Measurements from ENCODE around the gene DLG4. TPM values are rescaled to one million over a fixed set of nuclear protein-coding genes. Genes with fewer than 3 reads are reported as not detected.

The DLG4 gene
- total RNA-seq, 2 experiments from 2014 or later: 10.2 to 11.0 TPM

DNA sequence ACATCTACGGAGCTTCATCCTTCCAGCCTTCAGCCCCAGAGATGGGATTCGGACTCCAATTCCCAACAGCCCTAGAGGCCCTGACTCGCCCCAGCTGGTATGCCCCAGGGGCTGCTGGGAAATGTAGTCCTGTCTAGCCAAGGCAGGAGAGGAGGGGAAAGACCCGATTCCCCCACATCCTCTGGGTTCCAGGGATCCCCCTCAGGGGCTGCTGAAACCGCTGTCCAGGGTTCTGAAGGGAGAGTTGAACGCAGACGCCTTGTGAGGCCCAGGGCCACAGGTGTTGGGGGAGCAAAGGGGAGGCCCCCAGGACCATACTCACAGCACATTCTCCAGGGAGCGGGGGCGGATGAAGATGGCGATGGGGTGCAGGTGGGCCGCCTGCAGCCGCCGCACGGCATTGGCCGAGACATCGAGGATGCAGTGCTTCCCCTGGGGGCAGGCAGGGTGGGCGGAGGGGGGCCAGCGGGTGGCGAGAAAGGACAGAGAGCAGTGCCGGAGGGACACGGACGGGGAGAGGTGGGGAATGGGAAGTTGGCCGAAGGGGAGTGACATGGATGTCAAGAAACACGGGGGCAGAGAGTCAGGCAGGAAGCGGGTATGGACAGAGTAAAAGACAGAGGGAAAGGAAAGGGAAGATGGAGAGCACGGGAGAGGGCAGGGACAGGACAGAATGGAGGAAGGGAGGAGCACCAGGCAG lies 27.9 kb downstream of the DLG4 start:
- intact Hi-C loops (cut with DNase I, micrococcal nuclease): no loop called here
- CTCF ChIA-PET: interaction anchor here (1.4 kb wide), 1 partner anchor 8 kb away, joined by 3 read pairs; no protein-coding TSS in a partner anchor
- H3K27me3 ChIP-seq (ENCODE audit: control insufficient read depth in 1 of 2, insufficient read depth in 2 of 2, low read length in 2 of 2): no peaks in the 10 kb centered on the region
- no peak overlapping the region for H3K4me3 Mint-ChIP-seq
- peaks cover 3% of the 10 kb centered on the region for H3K4me1 ChIP-seq (ENCODE audit: insufficient read depth, low read length)
- H3K9me3 ChIP-seq (ENCODE audit: control insufficient read depth in 1 of 2, insufficient read depth in 1 of 2, low read length in 2 of 2): no peaks in the 10 kb centered on the region
- POLR2A ChIA-PET: no interaction called here
- no peak overlapping the region for H3K27ac ChIP-seq (ENCODE audit: low read depth in 1 of 2, low read length in 2 of 2)
- H3K4me3 ChIP-seq (ENCODE audit: low read length): no peak overlapping the region
- TF ChIP-seq, protein P1, sequence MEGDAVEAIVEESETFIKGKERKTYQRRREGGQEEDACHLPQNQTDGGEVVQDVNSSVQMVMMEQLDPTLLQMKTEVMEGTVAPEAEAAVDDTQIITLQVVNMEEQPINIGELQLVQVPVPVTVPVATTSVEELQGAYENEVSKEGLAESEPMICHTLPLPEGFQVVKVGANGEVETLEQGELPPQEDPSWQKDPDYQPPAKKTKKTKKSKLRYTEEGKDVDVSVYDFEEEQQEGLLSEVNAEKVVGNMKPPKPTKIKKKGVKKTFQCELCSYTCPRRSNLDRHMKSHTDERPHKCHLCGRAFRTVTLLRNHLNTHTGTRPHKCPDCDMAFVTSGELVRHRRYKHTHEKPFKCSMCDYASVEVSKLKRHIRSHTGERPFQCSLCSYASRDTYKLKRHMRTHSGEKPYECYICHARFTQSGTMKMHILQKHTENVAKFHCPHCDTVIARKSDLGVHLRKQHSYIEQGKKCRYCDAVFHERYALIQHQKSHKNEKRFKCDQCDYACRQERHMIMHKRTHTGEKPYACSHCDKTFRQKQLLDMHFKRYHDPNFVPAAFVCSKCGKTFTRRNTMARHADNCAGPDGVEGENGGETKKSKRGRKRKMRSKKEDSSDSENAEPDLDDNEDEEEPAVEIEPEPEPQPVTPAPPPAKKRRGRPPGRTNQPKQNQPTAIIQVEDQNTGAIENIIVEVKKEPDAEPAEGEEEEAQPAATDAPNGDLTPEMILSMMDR (IDR thresholded peaks at IDR 0.05): no peak
- no peaks in the 10 kb centered on the region for H3K9me3 Mint-ChIP-seq
- H3K27ac Mint-ChIP-seq: no peak overlapping the region
- ATAC-seq (ENCODE audit: poor library complexity): peak; percentile 57
- peak in 4 of 14 experiments; percentile 20 to 57 (median 28) for DNase-seq
- no peaks in the 10 kb centered on the region for H3K4me1 Mint-ChIP-seq (ENCODE audit: low read depth)
- H3K36me3 ChIP-seq (ENCODE audit: insufficient read depth, low read length): peaks cover 3% of the 10 kb centered on the region
- H3K27me3 Mint-ChIP-seq: no peaks in the 10 kb centered on the region
- peaks cover 7% of the 10 kb centered on the region for H3K36me3 Mint-ChIP-seq (ENCODE audit: low read depth)

DNA sequence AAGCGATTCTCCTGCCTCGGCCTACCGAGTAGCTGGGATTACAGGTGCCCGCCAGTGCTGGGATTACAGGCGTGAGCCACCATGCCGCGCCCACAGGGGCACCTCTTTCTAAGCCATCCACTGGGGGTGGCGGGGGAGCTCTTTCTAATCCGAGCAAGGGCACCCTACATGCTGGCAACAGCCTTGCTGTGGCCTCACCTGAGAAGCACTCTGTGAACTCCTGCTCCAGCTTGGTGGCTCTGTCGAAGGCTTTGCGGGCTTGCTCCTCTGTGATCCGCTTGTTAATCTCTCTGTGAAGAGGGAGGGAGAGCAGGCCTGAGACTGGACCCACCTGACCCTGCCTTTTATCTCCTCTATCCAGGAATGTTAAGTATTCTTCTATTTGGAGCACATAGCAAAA lies 28.6 kb downstream of the DLG4 start:
- POLR2A ChIA-PET: no interaction called here
- Histone ChIP-seq H3K9me3 (ENCODE audit: control insufficient read depth in 1 of 2, insufficient read depth in 1 of 2, low read length in 2 of 2) (no peaks in the 10 kb centered on the region), H3K4me1 (ENCODE audit: insufficient read depth, low read length) (peaks cover 3% of the 10 kb centered on the region), H3K4me3 (ENCODE audit: low read length) (no peak overlapping the region), H3K27me3 (ENCODE audit: control insufficient read depth in 1 of 2, insufficient read depth in 2 of 2, low read length in 2 of 2) (no peaks in the 10 kb centered on the region), H3K27ac (ENCODE audit: low read depth in 1 of 2, low read length in 2 of 2) (no peak overlapping the region), H3K36me3 (ENCODE audit: insufficient read depth, low read length) (peaks cover 3% of the 10 kb centered on the region)
- H3K4me1 Mint-ChIP-seq (ENCODE audit: low read depth): no peaks in the 10 kb centered on the region
- H3K27me3 Mint-ChIP-seq: no peaks in the 10 kb centered on the region
- peaks cover 7% of the 10 kb centered on the region for H3K36me3 Mint-ChIP-seq (ENCODE audit: low read depth)
- ATAC-seq (ENCODE audit: poor library complexity): no peak
- TF ChIP-seq, protein P1 (IDR thresholded peaks at IDR 0.05): no peak
- intact Hi-C loops (cut with DNase I, micrococcal nuclease): no loop called here
- no peak overlapping the region for H3K4me3 Mint-ChIP-seq
- CTCF ChIA-PET: interaction anchor here (1.4 kb wide), 1 partner anchor 9 kb away, joined by 3 read pairs; no protein-coding TSS in a partner anchor
- DNase-seq: no peak
- H3K9me3 Mint-ChIP-seq: no peaks in the 10 kb centered on the region
- H3K27ac Mint-ChIP-seq: no peak overlapping the region

DNA sequence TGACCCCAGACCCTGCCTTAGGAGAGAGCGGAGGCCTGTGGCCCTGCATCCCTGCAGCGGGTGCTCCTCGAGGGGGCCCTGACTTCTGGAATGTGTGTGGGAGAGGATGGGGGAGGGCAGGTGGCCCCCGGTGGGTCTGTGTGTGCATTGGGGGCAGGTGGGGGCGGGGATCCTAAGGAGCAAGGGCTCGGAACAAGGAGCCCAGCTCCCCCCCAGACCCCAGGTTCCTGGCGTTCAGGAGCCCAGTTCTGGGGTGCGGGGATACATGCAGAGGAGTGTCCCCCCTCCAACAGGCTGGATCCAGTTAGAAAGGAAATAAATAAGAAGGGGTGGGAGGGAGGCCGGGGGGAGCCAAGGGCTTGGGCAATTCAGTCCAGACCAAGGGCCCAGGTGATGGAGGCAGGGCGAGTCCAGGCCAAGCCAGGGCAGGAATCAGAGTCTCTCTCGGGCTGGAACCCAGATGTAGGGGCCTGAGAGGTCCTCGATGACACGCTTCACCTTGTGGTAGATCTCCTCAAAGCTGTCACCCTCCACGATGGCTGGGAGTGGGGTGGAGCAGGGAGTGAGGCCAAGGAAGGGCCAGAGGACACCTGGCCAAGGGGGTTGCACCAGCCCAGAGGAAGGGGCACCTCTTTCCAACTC lies 29.2 kb downstream of the DLG4 start:
- Mint-ChIP-seq H3K27me3 (no peaks in the 10 kb centered on the region), H3K9me3 (no peaks in the 10 kb centered on the region), H3K27ac (no peak overlapping the region), H3K36me3 (ENCODE audit: low read depth) (peaks cover 6% of the 10 kb centered on the region), H3K4me1 (ENCODE audit: low read depth) (no peaks in the 10 kb centered on the region), H3K4me3 (no peak overlapping the region)
- Histone ChIP-seq H3K4me1 (ENCODE audit: insufficient read depth, low read length) (peaks cover 3% of the 10 kb centered on the region), H3K36me3 (ENCODE audit: insufficient read depth, low read length) (peaks cover 3% of the 10 kb centered on the region), H3K9me3 (ENCODE audit: control insufficient read depth in 1 of 2, insufficient read depth in 1 of 2, low read length in 2 of 2) (no peaks in the 10 kb centered on the region), H3K4me3 (ENCODE audit: low read length) (no peak overlapping the region), H3K27me3 (ENCODE audit: control insufficient read depth in 1 of 2, insufficient read depth in 2 of 2, low read length in 2 of 2) (no peaks in the 10 kb centered on the region), H3K27ac (ENCODE audit: low read depth in 1 of 2, low read length in 2 of 2) (no peak overlapping the region)
- TF ChIP-seq, protein P1 (IDR thresholded peaks at IDR 0.05): no peak
- ATAC-seq (ENCODE audit: poor library complexity) (no peak), DNase-seq (no peak)
- ChIA-PET CTCF (interaction anchor here (1.4 kb wide), 1 partner anchor 9 kb away, joined by 3 read pairs; no protein-coding TSS in a partner anchor), POLR2A (no interaction called here)
- intact Hi-C loops (cut with DNase I, micrococcal nuclease): no loop called here

Measured in CD4-positive, alpha-beta T cell (primary cell).